Brain pericyte (primary cell): ENCODE data around the gene MOCS1.
"Not testable (repeated sequence)": the region's sequence is repeated elsewhere in the genome, so short reads cannot be mapped to it uniquely, and the experiment has no call there.

ENCODE experiments used
- DNase-seq: peaks from one replicate; pipeline ENCODE4 v3.0.0-alpha.2; 2012; ENCODE audit warnings: low read depth, low spot score

Gene MOCS1

DNA sequence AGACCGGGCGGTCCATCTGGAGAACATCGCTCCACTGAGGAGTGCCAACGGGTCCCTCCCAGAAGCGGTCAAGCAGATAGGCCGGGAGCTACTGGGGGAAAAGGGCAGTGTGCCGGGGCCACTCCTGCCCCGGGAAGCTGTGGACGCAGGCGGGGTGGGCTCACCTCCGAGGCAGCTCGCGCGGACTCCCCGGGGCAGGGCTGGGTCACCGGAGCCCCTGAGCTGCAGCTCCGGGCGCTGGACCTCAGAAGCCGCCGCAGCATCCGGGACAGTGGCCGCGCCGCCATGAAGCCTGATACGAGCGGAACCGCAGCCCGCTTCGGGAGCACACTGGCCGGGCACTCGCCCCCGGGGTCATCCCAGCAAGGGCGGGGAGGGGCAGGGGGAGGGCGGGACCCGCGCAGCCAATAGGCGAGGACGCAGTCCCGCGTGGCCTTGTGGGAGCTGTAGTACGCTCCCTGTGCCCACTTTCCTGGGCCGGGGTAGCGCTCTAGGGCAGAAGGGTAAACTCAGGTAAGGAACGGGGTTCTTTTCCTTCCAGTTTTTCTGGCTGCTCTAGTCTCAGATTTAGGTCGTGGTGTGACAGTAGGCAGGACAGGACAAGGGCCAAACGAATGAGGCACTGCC, at the start of gene MOCS1:
MOCS1 (minus strand) TSS at position 332 of the 627 bp plus-strand sequence; CDS start at position 287, 45 bp downstream.
- DNase-seq = no peak

GRCh38 chr6:39984051-39984450, 49.8 kb upstream of the MOCS1 start:
- no peak for DNase-seq

DNA sequence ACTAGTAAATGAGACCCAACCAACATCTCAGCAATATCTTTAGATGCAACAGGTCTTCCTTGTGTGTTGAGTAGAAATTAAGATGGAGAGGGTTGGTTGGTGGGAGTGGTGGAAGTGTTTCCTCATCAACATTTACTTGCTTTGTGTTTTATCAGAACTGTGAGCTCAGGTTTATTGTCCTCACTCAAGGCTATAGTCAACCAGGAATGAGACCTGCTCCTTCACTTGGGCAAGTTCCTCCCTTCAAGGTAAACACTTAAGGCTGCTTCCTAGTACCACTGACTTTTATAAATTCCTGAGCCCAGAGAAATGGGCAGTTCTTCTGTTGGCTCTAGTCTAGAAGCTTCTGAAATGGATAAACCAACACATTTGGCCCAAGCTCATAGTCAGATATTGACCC, 48.9 kb upstream of the MOCS1 start:
- no peak for DNase-seq

DNA sequence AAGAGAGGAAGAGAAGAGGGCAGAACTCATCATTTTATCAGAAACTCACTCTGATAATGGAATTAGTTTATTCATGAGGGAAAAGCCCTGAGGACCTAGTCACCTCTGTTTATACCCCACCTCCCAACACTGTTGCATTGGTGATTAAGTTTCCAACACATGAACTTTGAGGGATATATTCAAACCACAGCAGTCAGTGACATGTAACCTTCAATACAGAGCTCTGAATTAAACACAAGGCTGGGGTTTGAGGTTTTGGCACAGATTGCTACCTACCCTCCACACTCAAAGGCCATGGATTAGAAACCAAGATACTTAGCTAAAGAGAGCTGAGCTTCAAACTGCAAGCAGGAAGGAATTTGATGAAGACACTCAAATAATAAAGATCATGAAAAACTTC, 48.5 kb upstream of the MOCS1 start:
- no peak for DNase-seq

DNA sequence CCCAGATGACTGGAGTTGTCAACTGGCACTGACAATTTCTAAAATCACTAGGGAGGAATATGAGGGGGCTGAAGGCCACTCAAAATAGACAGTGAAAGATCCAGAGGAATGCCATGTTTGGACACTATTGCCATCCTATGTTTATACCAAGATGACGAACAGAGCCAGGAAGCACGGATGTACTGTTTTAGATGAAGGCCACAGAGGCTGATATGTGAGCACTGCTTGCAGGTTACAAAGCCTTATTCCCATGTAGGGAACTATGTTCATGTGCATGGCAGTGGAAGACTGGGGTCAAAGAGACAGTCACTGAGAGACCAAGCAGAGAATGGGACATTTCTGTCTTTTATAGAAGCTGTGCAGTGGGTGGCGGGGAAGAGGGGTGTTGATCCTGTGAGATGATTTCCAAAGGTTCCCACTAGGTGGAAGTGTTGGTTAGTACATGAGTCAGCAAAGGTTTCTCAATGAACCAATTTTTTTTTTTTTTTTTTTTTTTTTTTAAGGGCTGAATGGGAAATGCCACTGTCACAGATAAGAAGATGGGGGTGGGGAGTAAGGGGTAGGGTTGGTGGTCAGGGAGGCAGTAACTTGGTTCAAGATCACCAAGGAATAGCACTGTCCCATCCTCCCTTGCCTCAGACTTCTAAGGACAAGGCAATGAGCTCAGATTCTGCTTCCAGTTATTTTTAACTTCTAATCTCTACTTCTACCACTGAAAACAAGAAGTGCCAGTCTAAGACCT, 46.7 kb upstream of the MOCS1 start:
- no peak for DNase-seq

DNA sequence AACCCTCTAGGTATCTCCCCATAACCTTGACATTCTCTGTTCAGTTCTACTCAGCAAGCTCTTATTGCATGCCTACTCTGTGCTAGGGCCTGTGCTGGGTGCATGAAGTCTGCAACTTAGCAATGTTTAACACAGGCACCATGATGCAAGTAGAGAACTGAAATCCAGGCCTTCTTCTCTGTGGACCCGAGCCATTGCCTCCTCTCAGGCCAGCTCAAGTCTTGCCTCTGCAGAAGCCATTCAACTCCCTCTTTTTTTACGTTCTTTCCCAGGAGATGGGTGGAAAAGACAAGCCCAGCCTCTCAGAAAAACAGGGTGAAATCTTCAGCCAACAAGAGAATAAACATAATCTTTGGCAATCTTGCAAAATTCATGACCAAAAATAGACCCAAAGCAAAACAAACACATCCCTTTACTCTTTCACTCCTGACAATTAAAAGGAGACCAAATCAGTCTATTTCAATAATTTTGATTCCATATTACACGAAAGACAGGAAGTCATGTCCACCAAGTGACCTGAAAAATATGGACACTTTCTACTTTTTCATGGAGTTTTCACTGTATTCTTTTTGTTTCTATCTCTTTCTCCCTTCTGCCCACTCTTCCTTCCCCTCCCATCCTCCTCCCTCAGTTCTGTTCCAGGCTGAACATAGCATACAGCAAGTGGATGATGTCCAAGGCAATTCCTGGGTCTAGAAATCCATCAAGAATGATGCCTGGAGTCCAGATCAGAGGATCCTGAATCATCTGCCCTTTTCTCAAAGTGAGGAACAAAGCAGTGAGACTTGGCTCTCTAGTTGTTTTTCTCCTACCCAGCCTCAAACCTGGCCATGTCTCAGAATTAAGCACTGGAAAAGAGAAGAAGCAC, 45.4 kb upstream of the MOCS1 start:
- DNase-seq = no peak

- no peak for DNase-seq
Measured at GRCh38 chr6:39978240-39978639, 44.0 kb upstream of the MOCS1 start.

- DNase-seq = no peak
Measured at GRCh38 chr6:39973661-39974060, 39.4 kb upstream of the MOCS1 start.

DNA sequence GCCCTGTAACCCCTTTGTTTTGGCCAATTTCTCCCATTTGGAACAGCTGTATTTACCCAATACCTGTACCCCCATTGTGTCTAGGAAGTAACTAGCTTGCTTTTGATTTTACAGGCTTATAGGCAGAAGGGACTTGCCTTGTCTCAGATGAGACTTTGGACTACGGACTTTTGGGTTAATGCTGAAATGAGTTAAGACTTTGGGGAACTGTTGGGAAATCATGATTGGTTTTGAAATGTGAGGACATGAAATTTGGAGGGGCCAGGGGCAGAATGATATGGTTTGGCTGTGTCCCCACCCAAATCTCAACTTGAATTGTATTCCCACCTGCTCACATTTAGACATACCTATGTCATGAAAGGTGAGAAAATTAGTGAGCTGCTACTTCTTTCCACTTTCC, 38.5 kb upstream of the MOCS1 start:
- DNase-seq = not testable (repeated sequence)

DNA sequence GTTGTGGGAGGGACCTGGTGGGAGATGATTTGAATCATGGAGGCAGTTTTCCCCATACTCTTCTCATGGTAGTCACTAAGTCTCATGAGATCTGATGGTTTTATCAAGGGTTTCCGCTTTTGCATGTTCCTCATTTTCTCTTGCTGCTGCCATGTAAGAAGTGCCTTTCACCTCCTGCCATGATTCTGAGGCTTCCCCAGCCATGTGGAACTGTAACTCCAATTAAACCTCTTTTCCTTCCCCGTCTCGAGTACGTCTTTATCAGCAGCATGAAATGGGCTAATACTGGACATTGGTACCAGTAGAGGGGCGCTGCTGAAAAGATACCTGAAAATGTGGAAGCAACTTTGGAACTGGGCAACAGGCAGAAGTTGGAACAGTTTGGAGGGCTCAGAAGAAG, 36.9 kb upstream of the MOCS1 start:
- DNase-seq = not testable (repeated sequence)

GRCh38 chr6:39965751-39966150, 31.5 kb upstream of the MOCS1 start:
- DNase-seq = no peak

DNA sequence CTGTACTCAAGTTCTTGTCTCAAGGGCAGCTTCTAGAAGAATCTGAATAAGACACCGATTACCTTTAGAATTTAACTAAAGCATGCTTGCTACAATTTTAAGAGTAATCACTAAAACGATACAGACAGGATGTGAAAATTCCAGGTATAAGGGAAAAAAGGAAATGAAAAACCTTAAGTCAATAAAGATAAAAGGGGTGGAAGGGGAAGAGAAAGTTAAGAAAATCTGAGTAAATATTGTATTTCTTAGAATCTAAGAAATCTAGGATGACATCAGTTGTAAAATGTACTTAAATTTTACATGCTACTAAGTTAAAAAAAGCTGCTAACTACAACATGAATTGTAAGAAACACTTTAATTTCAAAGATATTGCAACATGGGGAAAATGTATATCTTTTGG, 30.3 kb upstream of the MOCS1 start:
- no peak for DNase-seq

DNA sequence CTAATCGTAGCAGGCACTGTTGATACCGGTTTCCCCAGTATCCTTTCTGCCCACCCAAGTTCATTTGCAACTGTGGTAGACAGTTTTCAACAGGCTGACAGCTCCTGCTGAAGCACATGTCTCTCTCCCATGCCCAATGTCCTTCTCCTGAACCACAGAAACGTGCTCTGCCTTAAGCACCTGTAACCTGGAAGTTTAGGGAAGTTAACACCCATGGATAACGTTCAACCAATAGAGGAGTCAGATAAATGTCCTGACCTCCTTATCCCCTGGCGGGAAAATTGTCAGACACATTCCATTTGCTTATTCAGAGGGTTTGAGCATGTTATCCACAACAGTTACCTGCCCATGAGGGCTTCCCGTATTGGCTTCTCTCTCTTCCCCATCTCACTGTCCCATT, 29.8 kb upstream of the MOCS1 start:
- no peak for DNase-seq

- DNase-seq = no peak
Measured at GRCh38 chr6:39962831-39963230, 28.6 kb upstream of the MOCS1 start.

- DNase-seq = no peak
Measured at GRCh38 chr6:39961178-39961577, 26.9 kb upstream of the MOCS1 start.

DNA sequence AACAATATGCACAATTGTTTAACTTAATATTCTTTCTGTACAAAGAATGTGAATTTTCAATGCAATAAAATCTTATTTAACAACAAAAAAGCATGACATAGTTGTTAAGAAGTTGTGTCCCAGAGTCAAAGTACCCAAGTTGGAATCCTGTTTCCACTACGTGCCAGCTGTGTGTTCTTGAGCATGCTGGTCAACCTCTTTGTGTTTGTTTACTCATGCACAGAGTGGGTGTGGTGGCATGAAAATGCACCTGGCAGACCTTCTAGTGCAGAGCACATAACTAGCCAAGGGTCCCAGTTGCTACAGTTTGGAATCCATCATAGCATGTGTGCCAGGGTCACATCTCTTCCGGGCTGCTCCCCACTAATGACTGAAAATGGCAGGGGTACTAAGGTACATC, 24.7 kb upstream of the MOCS1 start:
- no peak for DNase-seq

DNA sequence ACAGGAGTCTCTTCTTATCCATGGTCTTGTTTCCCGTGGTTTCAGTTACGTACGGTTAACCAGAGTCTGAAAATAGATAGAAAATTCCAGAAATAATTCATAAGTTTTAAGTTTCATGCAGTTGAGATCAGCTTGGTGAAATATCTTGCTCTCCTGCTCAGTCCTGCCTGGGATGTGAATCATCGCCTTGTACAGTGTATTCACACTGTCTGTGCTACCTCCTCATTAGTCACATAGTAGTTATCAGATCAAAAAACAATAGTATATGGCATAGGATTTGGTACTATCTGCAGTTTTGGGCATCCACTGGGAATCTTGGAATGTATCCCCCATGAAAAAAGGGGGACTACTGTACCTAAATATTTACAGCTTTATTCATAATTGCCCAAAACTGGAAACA, 22.7 kb upstream of the MOCS1 start:
- DNase-seq = no peak

- DNase-seq = no peak
Measured at GRCh38 chr6:39953076-39953618, 18.9 kb upstream of the MOCS1 start.

DNA sequence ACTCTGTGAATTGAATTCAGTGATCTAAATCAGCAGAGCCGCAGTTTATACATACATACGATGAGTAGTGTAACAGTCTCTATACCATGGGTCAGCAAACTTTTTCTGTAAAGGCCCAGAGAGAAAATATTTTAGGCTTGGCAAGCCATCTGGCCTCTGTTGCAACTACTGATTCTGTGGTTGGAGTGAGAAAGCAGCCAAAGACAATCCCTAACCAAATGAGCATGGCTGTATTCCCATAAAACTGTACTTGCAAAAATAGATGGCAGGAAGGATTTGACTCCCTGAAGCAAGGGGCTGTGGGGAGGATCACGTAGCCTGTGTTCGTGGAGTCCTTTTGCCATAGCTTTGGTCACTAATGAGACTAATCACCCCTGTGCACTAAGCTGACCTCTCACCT, 17.9 kb upstream of the MOCS1 start:
- DNase-seq = no peak

- no peak for DNase-seq
Measured at GRCh38 chr6:39951716-39952115, 17.5 kb upstream of the MOCS1 start.

GRCh38 chr6:39951191-39951590, 16.9 kb upstream of the MOCS1 start:
- no peak for DNase-seq

- no peak for DNase-seq
Measured at GRCh38 chr6:39950125-39950720, 16.0 kb upstream of the MOCS1 start.
